ENCODE measurements around the gene KIF1C.
"Not testable (repeated sequence)": the region's sequence is repeated elsewhere in the genome, so short reads cannot be mapped to it uniquely, and the experiment has no call there.

The KIF1C gene

GRCh38 chr17:5027299-5027698 lies 29.5 kb downstream of the KIF1C start:
- TF ChIP-seq CTCF (IDR thresholded peaks at IDR 0.05; ENCODE audit: control insufficient read depth, insufficient read depth, low read depth, low read length, missing control alignments), result no peak
- no peak overlapping the region for H3K4me3 ChIP-seq (ENCODE audit: control insufficient read depth, low read depth, low read length)
- DNase-seq (ENCODE audit: low read depth), result no peak

- no peak overlapping the region for H3K4me3 ChIP-seq (ENCODE audit: control insufficient read depth, low read depth, low read length)
- no peak for DNase-seq (ENCODE audit: low read depth)
- TF ChIP-seq CTCF (IDR thresholded peaks at IDR 0.05; ENCODE audit: control insufficient read depth, insufficient read depth, low read depth, low read length, missing control alignments), result no peak
Observed at GRCh38 chr17:5027916-5028315, 30.2 kb downstream of the KIF1C start.

- not testable (repeated sequence) for DNase-seq (ENCODE audit: low read depth); H3K4me3 ChIP-seq (ENCODE audit: control insufficient read depth, low read depth, low read length)
Observed at GRCh38 chr17:5030168-5030567, 32.4 kb downstream of the KIF1C start.

- H3K4me3 ChIP-seq (ENCODE audit: control insufficient read depth, low read depth, low read length), result peak overlapping the region; percentile 34
- TF ChIP-seq CTCF (IDR thresholded peaks at IDR 0.05; ENCODE audit: control insufficient read depth, insufficient read depth, low read depth, low read length, missing control alignments), result peak; percentile 79
- DNase-seq (ENCODE audit: low read depth), result peak; percentile 23
Observed at GRCh38 chr17:5031365-5032082, 33.8 kb downstream of the KIF1C start.

- H3K4me3 ChIP-seq (ENCODE audit: control insufficient read depth, low read depth, low read length), result no peak overlapping the region
- no peak for TF ChIP-seq CTCF (IDR thresholded peaks at IDR 0.05; ENCODE audit: control insufficient read depth, insufficient read depth, low read depth, low read length, missing control alignments)
- DNase-seq (ENCODE audit: low read depth), result no peak
Observed at GRCh38 chr17:5032865-5033264, 35.1 kb downstream of the KIF1C start.

- no peak for DNase-seq (ENCODE audit: low read depth)
- no peak for TF ChIP-seq CTCF (IDR thresholded peaks at IDR 0.05; ENCODE audit: control insufficient read depth, insufficient read depth, low read depth, low read length, missing control alignments)
- no peak overlapping the region for H3K4me3 ChIP-seq (ENCODE audit: control insufficient read depth, low read depth, low read length)
Observed at GRCh38 chr17:5033352-5034015, 35.7 kb downstream of the KIF1C start.

GRCh38 chr17:5034063-5034462 lies 36.3 kb downstream of the KIF1C start:
- no peak overlapping the region for H3K4me3 ChIP-seq (ENCODE audit: control insufficient read depth, low read depth, low read length)
- no peak for DNase-seq (ENCODE audit: low read depth)
- no peak for TF ChIP-seq CTCF (IDR thresholded peaks at IDR 0.05; ENCODE audit: control insufficient read depth, insufficient read depth, low read depth, low read length, missing control alignments)

Measured in AG09309 (cell line).